Fibroblast of lung (primary cell): ENCODE results near the gene DTD1.

Experiments
- CTCF ChIP-seq, 2 donors: IDR thresholded peaks in 1 of 2; conservative IDR thresholded peaks in 1 of 2; 1 replicate in 1 of 2; 2 replicates in 1 of 2; pipeline ENCODE4 v1.5.1; 2011 to 2012; ENCODE audit warnings: low read length in 2 of 2, control low read depth in 1 of 2, inconsistent platforms in 1 of 2, low read depth in 1 of 2, mild to moderate bottlenecking in 1 of 2
- EZH2 ChIP-seq: IDR thresholded peaks from 2 replicates; pipeline ENCODE4 v1.5.1; 2012; ENCODE audit warnings: low read length, control low read depth, mild to moderate bottlenecking; ENCODE audit errors: missing control alignments

- no peak for TF ChIP-seq CTCF (conservative IDR thresholded peaks at IDR 0.05 in 1 of 2, IDR thresholded peaks at IDR 0.05 in 1 of 2; ENCODE audit: low read depth in 1 of 2, low read length in 2 of 2)
- TF ChIP-seq EZH2 = no peak
Observed at GRCh38 chr20:18801516-18801915, 213.7 kb downstream of the DTD1 start.
